IPS-20b (cell line): Measurements from ENCODE around the gene ZNF346.

Experiments used
- H3K27ac ChIP-seq: one replicate; pipeline ENCODE4 v1.5.1; 2013; ENCODE audit warnings: low read length
- H3K27me3 ChIP-seq: 2 replicates; pipeline ENCODE4 v1.6.1; 2013; ENCODE audit warnings: mild to moderate bottlenecking, low read length, inconsistent platforms; ENCODE audit not compliant: insufficient read depth
- H3K36me3 ChIP-seq: 2 replicates; pipeline ENCODE4 v1.6.1; 2013; ENCODE audit warnings: low read depth, mild to moderate bottlenecking, inconsistent platforms, low read length, moderate library complexity; ENCODE audit not compliant: insufficient read depth
- H3K4me1 ChIP-seq: 2 replicates; pipeline ENCODE4 v1.6.1; 2013; ENCODE audit warnings: mild to moderate bottlenecking, control low read depth, inconsistent platforms, low read length, moderate library complexity; ENCODE audit not compliant: insufficient read depth
- H3K4me3 ChIP-seq: 2 replicates; pipeline ENCODE4 v1.5.1; 2013; ENCODE audit warnings: mild to moderate bottlenecking, low read length, inconsistent platforms
- H3K9ac ChIP-seq: 2 replicates; pipeline ENCODE4 v1.6.1; 2013; ENCODE audit warnings: low read depth, mild to moderate bottlenecking, inconsistent platforms, low read length, moderate library complexity
- H3K9me3 ChIP-seq: 2 replicates; pipeline ENCODE4 v1.6.1; 2013; ENCODE audit warnings: mild to moderate bottlenecking, low read depth, low read length, inconsistent platforms; ENCODE audit not compliant: insufficient read depth

Gene ZNF346

GRCh38 chr5:177071666-177072385 lies 49.3 kb downstream of the ZNF346 start:
- Histone ChIP-seq H3K9me3 (no peaks in the 10 kb centered on the region), H3K4me3 (no peak overlapping the region), H3K27me3 (no peaks in the 10 kb centered on the region), H3K4me1 (no peaks in the 10 kb centered on the region), H3K36me3 (no peaks in the 10 kb centered on the region), H3K27ac (no peak overlapping the region), H3K9ac (no peak overlapping the region)

- Histone ChIP-seq H3K27ac (no peak overlapping the region), H3K9ac (no peak overlapping the region), H3K36me3 (no peaks in the 10 kb centered on the region), H3K9me3 (no peaks in the 10 kb centered on the region), H3K4me3 (no peak overlapping the region), H3K4me1 (no peaks in the 10 kb centered on the region), H3K27me3 (no peaks in the 10 kb centered on the region)
These were observed 54.8 kb downstream of the ZNF346 start for GRCh38 chr5:177077335-177077734.

GRCh38 chr5:177079606-177080005 lies 57.1 kb downstream of the ZNF346 start:
- H3K27ac ChIP-seq: no peak overlapping the region
- H3K4me3 ChIP-seq: no peak overlapping the region
- H3K4me1 ChIP-seq: no peaks in the 10 kb centered on the region
- no peak overlapping the region for H3K9ac ChIP-seq
- H3K27me3 ChIP-seq: no peaks in the 10 kb centered on the region
- H3K36me3 ChIP-seq: no peaks in the 10 kb centered on the region
- H3K9me3 ChIP-seq: no peaks in the 10 kb centered on the region

GRCh38 chr5:177080265-177080664 lies 57.8 kb downstream of the ZNF346 start:
- Histone ChIP-seq H3K27ac (no peak overlapping the region), H3K27me3 (no peaks in the 10 kb centered on the region), H3K4me1 (no peaks in the 10 kb centered on the region), H3K9me3 (no peaks in the 10 kb centered on the region), H3K9ac (no peak overlapping the region), H3K4me3 (no peak overlapping the region), H3K36me3 (no peaks in the 10 kb centered on the region)

- H3K4me1 ChIP-seq: peaks cover 4% of the 10 kb centered on the region; the same call in 1 of the 2 replicates
- no peak overlapping the region for H3K9ac ChIP-seq
- no peaks in the 10 kb centered on the region for H3K27me3 ChIP-seq
- no peak overlapping the region for H3K27ac ChIP-seq
- H3K9me3 ChIP-seq: no peaks in the 10 kb centered on the region
- H3K36me3 ChIP-seq: no peaks in the 10 kb centered on the region
- H3K4me3 ChIP-seq: no peak overlapping the region
These were observed 59.4 kb downstream of the ZNF346 start for GRCh38 chr5:177081859-177082258.

GRCh38 chr5:177083357-177083756 lies 60.9 kb downstream of the ZNF346 start:
- Histone ChIP-seq H3K27ac (no peak overlapping the region), H3K4me1 (peaks cover 4% of the 10 kb centered on the region; the same call in 1 of the 2 replicates)

GRCh38 chr5:177084175-177084574 lies 61.7 kb downstream of the ZNF346 start:
- Histone ChIP-seq H3K4me3 (no peak overlapping the region), H3K4me1 (peaks cover 4% of the 10 kb centered on the region; the same call in 1 of the 2 replicates), H3K9me3 (no peaks in the 10 kb centered on the region), H3K27me3 (no peaks in the 10 kb centered on the region), H3K36me3 (no peaks in the 10 kb centered on the region), H3K27ac (no peak overlapping the region), H3K9ac (no peak overlapping the region)

More at GRCh38 chr5:177083357-177083756, 60.9 kb downstream of the ZNF346 start:
- Histone ChIP-seq H3K9me3 (no peaks in the 10 kb centered on the region), H3K9ac (no peak overlapping the region), H3K27me3 (no peaks in the 10 kb centered on the region), H3K36me3 (no peaks in the 10 kb centered on the region), H3K4me3 (no peak overlapping the region)

- H3K4me3 ChIP-seq: peak overlapping the region; percentile 17; the same call in 1 of the 2 replicates
- no peaks in the 10 kb centered on the region for H3K27me3 ChIP-seq
- H3K27ac ChIP-seq: no peak overlapping the region
- H3K9me3 ChIP-seq: no peaks in the 10 kb centered on the region
- peaks cover 4% of the 10 kb centered on the region; the same call in 1 of the 2 replicates for H3K4me1 ChIP-seq
- H3K36me3 ChIP-seq: peaks cover 10% of the 10 kb centered on the region
- peak overlapping the region; percentile 36; the same call in 1 of the 2 replicates for H3K9ac ChIP-seq
These were observed 63.6 kb downstream of the ZNF346 start for GRCh38 chr5:177085985-177086653.

GRCh38 chr5:177086654-177087397 lies 64.3 kb downstream of the ZNF346 start, which contains the start of gene FGFR4:
FGFR4 (plus strand) TSS chr5:177086915; CDS start chr5:177089603, 2,688 bp downstream.
- Histone ChIP-seq H3K4me1 (peaks cover 4% of the 10 kb centered on the region; the same call in 1 of the 2 replicates), H3K9me3 (no peaks in the 10 kb centered on the region), H3K36me3 (peaks cover 17% of the 10 kb centered on the region), H3K4me3 (peak within 1 kb of the TSS; percentile 84), H3K9ac (peak within 1 kb of the TSS; percentile 84), H3K27ac (peak within 1 kb of the TSS; percentile 63), H3K27me3 (no peaks in the 10 kb centered on the region)

- peaks cover 4% of the 10 kb centered on the region; the same call in 1 of the 2 replicates for H3K4me1 ChIP-seq
- H3K27ac ChIP-seq: peak overlapping the region; percentile 63
- peak overlapping the region; percentile 84 for H3K9ac ChIP-seq
- peaks cover 24% of the 10 kb centered on the region for H3K36me3 ChIP-seq
- H3K9me3 ChIP-seq: no peaks in the 10 kb centered on the region
- peak overlapping the region; percentile 84 for H3K4me3 ChIP-seq
- H3K27me3 ChIP-seq: no peaks in the 10 kb centered on the region
These were observed 65.0 kb downstream of the ZNF346 start for GRCh38 chr5:177087398-177088005.

- Histone ChIP-seq H3K36me3 (peaks cover 38% of the 10 kb centered on the region), H3K4me1 (peaks cover 4% of the 10 kb centered on the region; the same call in 1 of the 2 replicates), H3K4me3 (no peak overlapping the region), H3K27me3 (no peaks in the 10 kb centered on the region), H3K27ac (no peak overlapping the region), H3K9ac (no peak overlapping the region; the same call in 1 of the 2 replicates), H3K9me3 (no peaks in the 10 kb centered on the region)
These were observed 66.6 kb downstream of the ZNF346 start for GRCh38 chr5:177089127-177089526.
